RCC 7860 (cell line): ENCODE data around the gene MTOR.
"Not testable (repeated sequence)": the region's sequence is repeated elsewhere in the genome, so short reads cannot be mapped to it uniquely, and the experiment has no call there.

ENCODE experiments used
- DNase-seq: peaks from one replicate; pipeline ENCODE4 v3.0.0-alpha.2; 2015; ENCODE audit warnings: low spot score
- FAIRE-seq: peaks from 2 replicates; lab custom pipeline; 2012; peaks lifted over from hg19 to GRCh38; lab: Jason Lieb, UNC

The MTOR gene

GRCh38 chr1:11262171-11263049, at the start of gene MTOR:
Gene MTOR, minus strand, starts transcription at chr1:11262551. Its CDS starts 3,142 bp downstream, at chr1:11259409.
- FAIRE-seq, result peak; percentile 97
- peak; percentile 99 for DNase-seq

GRCh38 chr1:11309385-11309784, 47.0 kb upstream of the MTOR start:
- FAIRE-seq, result no peak
- DNase-seq, result no peak

- no peak for FAIRE-seq
- no peak for DNase-seq
These were observed 46.4 kb upstream of the MTOR start for GRCh38 chr1:11308699-11309224.

DNA sequence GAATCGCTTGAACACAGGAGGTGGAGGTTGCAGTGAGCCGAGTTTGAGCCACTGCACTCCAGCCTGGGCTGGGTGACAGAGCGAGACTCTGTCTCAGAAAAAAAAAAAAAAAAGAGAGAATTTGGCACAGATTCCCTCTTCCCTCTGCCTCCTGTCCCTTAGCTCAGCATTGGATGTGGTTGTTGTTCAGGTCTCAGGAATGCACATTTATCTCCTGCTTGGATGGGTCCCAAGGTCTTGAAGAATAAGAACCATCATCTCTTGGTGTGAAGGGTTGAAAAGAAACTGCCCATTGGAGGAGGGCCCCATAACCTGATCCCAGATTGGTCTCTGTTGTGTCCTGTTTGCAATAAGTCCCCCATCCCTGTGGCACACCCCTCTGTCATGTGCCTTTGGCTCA, 45.5 kb upstream of the MTOR start:
- FAIRE-seq, result no peak
- no peak for DNase-seq

DNA sequence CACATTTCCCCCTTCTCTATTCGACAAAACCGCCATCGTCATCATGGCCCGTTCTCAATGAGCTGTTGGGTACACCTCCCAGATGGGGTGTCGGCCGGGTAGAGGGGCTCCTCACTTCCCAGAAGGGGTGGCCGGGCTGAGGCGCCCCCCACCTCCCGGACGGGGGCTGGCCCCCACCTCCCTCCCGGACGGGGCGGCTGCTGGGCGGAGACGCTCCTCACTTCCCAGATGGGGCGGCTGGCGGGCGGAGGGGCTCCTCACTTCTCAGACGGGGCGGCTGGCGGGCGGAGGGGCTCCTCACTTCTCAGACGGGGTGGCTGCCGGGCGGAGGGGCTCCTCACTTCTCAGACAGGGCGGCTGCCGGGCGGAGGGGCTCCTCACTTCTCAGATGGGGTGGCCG, 43.2 kb upstream of the MTOR start:
- FAIRE-seq, result not testable (repeated sequence)

DNA sequence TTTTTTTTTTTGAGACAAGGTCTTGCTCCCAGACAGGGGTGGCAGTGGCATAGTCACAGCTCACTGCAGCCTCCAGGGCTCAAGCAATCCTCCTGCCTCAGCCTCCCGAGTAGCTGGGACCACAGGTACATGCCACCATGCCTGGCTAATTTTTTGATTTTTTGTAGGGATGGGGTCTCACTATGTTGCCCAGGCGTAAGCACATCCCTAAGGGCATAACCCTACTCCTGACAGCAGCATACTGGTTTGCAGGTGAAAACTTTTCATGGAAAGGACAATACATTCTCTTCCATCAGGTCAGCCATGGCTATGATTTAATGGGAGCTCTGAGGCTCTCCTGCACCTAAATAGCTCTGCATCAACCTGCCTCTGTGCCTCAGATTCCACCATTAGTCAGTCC, 40.0 kb upstream of the MTOR start:
- no peak for FAIRE-seq
- DNase-seq, result no peak

More for the DNA sequence above, 43.2 kb upstream of the MTOR start:
- DNase-seq, result not testable (repeated sequence)

DNA sequence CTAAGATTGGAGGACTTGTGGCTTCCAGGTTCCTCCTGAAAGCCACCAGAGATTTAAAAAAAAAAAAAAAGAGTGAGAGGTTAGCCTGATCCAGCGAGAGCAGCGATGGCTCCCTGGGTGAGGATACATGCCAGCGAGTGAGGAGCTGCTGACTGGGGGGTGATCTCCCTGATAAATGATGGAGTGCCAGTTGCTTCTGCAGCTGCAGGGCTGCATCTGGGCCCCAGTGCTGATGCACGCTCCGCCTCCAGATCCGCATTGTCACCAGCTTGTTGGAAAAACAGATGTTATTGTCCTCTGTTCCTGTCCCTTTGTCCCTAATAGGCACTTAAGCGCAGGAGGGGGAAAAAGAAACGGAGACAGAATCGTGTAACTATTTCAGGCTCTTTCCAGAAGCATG, 39.2 kb upstream of the MTOR start:
- DNase-seq, result no peak
- FAIRE-seq, result no peak

GRCh38 chr1:11299225-11299574, 36.8 kb upstream of the MTOR start:
- FAIRE-seq (no peak), DNase-seq (no peak)

DNA sequence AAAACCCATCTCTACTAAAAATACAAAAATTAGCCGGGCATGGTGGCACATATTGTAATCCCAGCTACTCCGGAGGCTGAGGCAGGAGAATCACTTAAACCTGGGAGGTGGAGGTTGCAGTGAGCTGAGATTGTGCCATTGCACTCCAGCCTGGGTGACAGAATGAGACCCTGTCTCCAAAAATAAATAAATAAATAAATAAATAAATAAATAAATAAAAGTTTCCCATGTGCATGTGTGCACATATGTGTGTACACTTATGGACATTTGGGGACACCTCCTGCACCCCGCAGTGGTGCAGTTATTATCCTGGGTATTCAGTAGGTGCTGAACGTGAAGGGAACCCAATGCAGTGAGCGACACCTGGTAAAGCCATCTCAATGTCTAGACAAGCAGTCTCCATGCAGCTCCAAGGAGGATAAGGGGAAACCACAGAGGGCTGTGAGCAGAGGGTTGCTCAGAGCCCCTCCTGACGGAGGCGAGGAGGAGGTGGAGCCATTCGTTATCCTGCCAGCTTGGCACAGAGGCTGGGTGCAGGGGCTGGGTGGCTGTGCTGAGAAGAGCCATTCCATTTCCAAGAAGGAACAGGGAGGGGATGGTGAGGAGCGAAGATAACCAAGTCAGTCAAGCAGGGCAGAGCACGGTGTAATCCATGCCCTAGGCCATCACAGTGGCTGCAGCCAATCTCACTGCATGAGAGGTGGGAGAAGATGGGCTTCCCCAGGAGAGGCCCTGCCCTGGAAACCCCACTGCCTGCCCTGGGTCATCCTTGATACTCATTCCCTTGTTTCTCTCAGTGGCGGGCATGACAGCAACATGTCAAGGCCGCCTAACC, 36.3 kb upstream of the MTOR start:
- FAIRE-seq, result no peak
- no peak for DNase-seq

GRCh38 chr1:11297774-11298173, 35.4 kb upstream of the MTOR start:
- DNase-seq, FAIRE-seq: not testable (repeated sequence)

- no peak for FAIRE-seq
- DNase-seq, result no peak
These were observed 33.6 kb upstream of the MTOR start for GRCh38 chr1:11295905-11296304.

GRCh38 chr1:11294951-11295350, 32.6 kb upstream of the MTOR start:
- DNase-seq, result no peak
- FAIRE-seq, result no peak

- DNase-seq (no peak), FAIRE-seq (no peak)
These were observed 31.5 kb upstream of the MTOR start for GRCh38 chr1:11293856-11294255.

- no peak for FAIRE-seq
- no peak for DNase-seq
These were observed 28.7 kb upstream of the MTOR start for GRCh38 chr1:11291049-11291448.

GRCh38 chr1:11289064-11289463, 26.7 kb upstream of the MTOR start:
- no peak for DNase-seq
- FAIRE-seq, result no peak

GRCh38 chr1:11286735-11287410, 24.5 kb upstream of the MTOR start:
- FAIRE-seq (no peak), DNase-seq (no peak)

DNA sequence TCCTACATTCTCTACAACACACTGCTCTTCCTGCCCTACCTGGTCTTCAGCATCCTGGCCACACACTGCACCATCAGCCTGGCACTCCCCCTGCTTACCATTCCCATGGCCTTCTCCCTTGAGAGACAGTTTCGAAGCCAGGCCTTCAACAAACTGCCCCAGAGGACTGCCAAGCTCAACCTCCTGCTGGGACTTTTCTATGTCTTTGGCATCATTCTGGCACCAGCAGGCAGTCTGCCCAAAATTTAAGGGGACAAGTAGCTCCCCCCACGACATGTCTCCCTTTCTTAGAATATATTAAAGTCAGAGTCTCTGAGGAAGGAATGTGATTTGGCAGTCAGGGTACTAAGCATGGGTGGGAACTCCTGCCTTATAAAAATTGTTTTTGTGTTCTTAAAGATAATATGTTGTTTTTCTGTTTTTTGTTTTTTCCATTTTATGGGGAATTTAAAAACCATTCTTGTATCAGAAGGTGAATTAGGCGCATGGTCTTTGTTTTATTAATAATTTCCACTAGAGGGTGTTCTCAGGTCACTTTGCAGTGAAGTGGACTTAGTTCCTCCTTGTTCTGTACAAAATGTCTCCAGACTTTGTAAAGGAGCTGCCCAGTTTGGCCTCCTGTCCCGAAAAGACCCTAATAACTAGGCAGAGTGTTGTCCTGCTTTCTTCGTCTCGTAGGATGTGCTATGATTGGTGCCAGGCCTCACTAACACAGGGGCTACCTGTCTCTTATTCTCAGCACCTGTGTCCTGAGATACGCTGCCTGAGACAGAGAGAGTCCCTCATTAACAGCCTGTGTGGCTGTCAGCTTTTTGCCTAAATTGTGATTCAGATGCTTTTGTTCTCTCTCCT, 23.8 kb upstream of the MTOR start:
- FAIRE-seq, result no peak
- no peak for DNase-seq

GRCh38 chr1:11284784-11285183, 22.4 kb upstream of the MTOR start:
- no peak for FAIRE-seq
- no peak for DNase-seq

GRCh38 chr1:11283151-11283550, 20.8 kb upstream of the MTOR start:
- FAIRE-seq (no peak), DNase-seq (no peak)
